Tibial nerve (tissue), 3 donors: ENCODE data around the gene KCNQ1.

Source experiments
- CTCF ChIP-seq, 5 experiments: fragments of 200-600 bp in 3 of 5; fragments of 450-650 bp in 2 of 5; sonication (generic) in 3 of 5; IDR thresholded peaks; one replicate each; pipeline ENCODE4 v1.5.1; 2016 to 2019; ENCODE audit warnings: antibody characterized with exemption in 5 of 5, mild to moderate bottlenecking in 3 of 5, moderate library complexity in 2 of 5
- POLR2A ChIP-seq, 2 donors: fragments of 450-650 bp; IDR thresholded peaks; one replicate each; pipeline ENCODE4 v1.6.1; 2017; ENCODE audit warnings: antibody characterized with exemption in 2 of 2, mild to moderate bottlenecking in 2 of 2, moderate library complexity in 2 of 2

GRCh38 chr11:2414616-2415015, 30.2 kb upstream of the KCNQ1 start:
- no peak for TF ChIP-seq CTCF (IDR thresholded peaks at IDR 0.05)
- TF ChIP-seq POLR2A (IDR thresholded peaks at IDR 0.05) = no peak
